ENCODE data around the gene BTAF1. TPM values are rescaled to one million over a fixed set of nuclear protein-coding genes. Genes with fewer than 3 reads are reported as not detected.

The BTAF1 gene
- total RNA-seq, 1 donor from 2014 or later: 19.9 TPM

DNA sequence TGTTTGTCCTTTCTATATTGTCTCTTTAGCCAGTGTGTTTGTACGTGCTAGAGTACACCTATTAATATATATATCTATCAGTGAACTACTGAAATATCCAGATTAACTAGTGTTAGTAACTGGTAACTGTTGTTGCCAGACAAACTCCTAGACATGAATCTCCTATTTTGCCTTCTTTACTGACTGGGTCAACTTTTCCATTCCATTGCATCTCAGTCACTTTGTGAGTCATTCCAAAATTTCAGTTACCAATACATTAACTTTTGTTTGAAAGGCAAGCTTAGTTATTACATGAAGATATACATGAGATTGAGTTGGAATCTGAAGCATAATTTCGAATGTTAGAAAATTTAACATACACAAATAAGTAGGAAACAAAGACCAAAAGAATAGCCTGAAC lies 51.4 kb downstream of the BTAF1 start:
- Histone ChIP-seq H3K27ac (no peak overlapping the region), H3K4me1 (no peaks in the 10 kb centered on the region), H3K4me3 (no peak overlapping the region), H3K27me3 (no peaks in the 10 kb centered on the region), H3K9me3 (no peaks in the 10 kb centered on the region), H3K36me3 (peaks cover 4 to 23% of the 10 kb centered on the region in 2 donors)
- TF ChIP-seq, protein P1, sequence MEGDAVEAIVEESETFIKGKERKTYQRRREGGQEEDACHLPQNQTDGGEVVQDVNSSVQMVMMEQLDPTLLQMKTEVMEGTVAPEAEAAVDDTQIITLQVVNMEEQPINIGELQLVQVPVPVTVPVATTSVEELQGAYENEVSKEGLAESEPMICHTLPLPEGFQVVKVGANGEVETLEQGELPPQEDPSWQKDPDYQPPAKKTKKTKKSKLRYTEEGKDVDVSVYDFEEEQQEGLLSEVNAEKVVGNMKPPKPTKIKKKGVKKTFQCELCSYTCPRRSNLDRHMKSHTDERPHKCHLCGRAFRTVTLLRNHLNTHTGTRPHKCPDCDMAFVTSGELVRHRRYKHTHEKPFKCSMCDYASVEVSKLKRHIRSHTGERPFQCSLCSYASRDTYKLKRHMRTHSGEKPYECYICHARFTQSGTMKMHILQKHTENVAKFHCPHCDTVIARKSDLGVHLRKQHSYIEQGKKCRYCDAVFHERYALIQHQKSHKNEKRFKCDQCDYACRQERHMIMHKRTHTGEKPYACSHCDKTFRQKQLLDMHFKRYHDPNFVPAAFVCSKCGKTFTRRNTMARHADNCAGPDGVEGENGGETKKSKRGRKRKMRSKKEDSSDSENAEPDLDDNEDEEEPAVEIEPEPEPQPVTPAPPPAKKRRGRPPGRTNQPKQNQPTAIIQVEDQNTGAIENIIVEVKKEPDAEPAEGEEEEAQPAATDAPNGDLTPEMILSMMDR (IDR thresholded peaks at IDR 0.05): no peak
- DNase-seq (ENCODE audit: low spot score in 2 of 2): no peak
- intact Hi-C loops (cut with DNase I): no loop called here

DNA sequence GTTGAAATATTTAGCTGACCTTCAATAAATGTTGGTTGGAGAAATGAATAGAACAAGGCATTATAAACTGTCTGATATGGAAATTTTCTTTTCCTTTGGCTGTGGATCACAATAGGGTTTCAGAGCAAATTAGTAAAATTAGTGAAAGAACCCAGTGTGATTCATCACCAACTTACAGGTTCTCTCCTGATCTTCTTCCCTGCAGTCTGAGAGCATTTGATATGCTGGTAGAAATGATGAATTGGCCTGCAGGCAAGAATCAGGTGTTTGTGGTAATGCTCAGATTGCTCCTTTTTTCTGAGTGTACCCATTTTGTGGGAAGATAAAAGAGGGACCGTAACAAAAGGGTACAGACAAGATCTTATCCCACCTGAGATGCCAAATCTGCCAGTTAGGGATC lies 51.9 kb downstream of the BTAF1 start:
- DNase-seq (ENCODE audit: low spot score in 2 of 2): no peak
- peaks cover 4 to 19% of the 10 kb centered on the region in 2 donors for H3K36me3 ChIP-seq
- no peaks in the 10 kb centered on the region for H3K27me3 ChIP-seq
- TF ChIP-seq, protein P1 (IDR thresholded peaks at IDR 0.05): no peak
- no peak overlapping the region for H3K4me3 ChIP-seq
- H3K27ac ChIP-seq: no peak overlapping the region
- intact Hi-C loops (cut with DNase I): no loop called here
- no peaks in the 10 kb centered on the region for H3K4me1 ChIP-seq
- no peaks in the 10 kb centered on the region for H3K9me3 ChIP-seq

DNA sequence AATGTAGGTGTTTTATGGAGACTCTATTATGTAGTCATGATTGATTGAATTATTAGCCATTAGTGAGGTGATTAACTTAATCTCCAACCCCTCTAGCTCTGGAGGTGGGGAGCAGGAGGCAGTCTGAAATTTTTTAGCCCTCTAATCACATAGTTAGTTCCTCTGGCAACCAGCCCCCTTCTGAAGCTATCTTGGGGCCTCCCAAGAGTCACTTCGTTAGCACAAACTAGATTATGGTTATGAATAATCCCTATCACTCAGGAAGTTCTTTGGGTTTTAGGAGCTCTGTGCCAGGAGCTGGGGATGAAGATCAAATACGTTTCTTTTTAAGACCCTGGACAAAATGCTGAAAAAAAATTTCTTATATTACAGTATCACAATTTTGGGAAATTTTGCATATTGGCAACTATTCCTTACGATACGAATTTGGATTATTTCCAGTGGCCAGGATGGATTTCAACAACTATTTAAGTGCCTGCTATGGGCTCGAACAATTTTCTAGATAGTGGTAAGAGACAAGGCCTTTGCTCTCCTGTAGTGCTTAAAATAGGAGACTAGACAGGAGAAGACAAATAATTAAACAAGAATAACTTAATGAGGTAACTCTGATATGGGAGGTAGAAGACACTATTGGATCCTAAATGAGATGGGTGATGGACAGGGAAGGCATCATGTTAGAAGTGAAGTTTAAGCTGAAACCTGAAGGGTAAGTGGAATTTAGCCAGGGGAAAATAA lies 52.9 kb downstream of the BTAF1 start:
- TF ChIP-seq, protein P1 (IDR thresholded peaks at IDR 0.05): no peak
- intact Hi-C loops (cut with DNase I): no loop called here

DNA sequence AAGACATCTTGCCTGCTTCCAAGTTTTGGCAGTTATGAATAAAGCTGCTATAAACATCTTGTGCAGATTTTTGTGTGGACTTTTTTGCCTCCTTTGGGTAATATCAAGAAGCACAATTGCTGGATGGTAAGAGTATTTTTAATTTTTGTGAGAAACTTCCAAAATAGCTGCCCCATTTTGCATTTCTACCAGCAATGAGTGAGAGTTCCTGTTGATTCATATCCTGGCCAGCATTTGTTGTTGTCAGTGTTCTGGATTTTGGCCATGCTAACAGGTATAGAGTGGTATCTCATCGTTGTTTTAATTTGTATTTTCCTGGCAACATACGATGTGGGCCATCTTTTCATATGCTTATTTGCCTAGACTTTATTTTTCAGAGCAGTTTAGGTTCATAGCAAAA lies 53.9 kb downstream of the BTAF1 start:
- H3K4me1 ChIP-seq: no peaks in the 10 kb centered on the region
- no peaks in the 10 kb centered on the region for H3K27me3 ChIP-seq
- no peak for DNase-seq (ENCODE audit: low spot score in 2 of 2)
- H3K27ac ChIP-seq: no peak overlapping the region
- no peaks in the 10 kb centered on the region for H3K9me3 ChIP-seq
- TF ChIP-seq, protein P1 (IDR thresholded peaks at IDR 0.05): no peak
- peaks cover 13 to 21% of the 10 kb centered on the region in 2 donors for H3K36me3 ChIP-seq
- intact Hi-C loops (cut with DNase I): no loop called here
- H3K4me3 ChIP-seq: no peak overlapping the region

More for the DNA sequence above, 52.9 kb downstream of the BTAF1 start:
- Histone ChIP-seq H3K27ac (no peak overlapping the region), H3K4me1 (no peaks in the 10 kb centered on the region), H3K4me3 (no peak overlapping the region), H3K27me3 (no peaks in the 10 kb centered on the region), H3K36me3 (peaks cover 7 to 19% of the 10 kb centered on the region in 2 donors), H3K9me3 (no peaks in the 10 kb centered on the region)
- DNase-seq (ENCODE audit: low spot score in 2 of 2): no peak

DNA sequence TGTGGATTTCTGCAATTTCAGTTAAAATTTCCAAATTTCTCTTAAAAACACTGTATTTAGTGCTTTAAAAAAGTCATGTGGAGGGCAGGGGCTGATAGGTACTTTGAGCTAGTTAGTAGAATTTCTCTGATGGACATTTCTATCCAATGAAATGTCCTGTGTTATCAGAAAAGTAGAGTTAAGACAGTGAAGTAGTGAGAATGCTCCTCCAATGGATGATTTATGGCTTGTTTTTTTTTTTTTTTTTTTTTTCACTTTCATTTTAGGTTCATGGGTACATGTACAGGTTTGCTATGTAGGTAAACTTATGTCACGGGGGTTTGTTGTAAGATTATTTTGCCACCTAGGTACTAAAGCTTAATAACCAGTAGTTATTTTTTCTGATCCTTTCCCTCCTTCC lies 55.0 kb downstream of the BTAF1 start:
- TF ChIP-seq, protein P1 (IDR thresholded peaks at IDR 0.05): no peak
- H3K27ac ChIP-seq: no peak overlapping the region
- no peaks in the 10 kb centered on the region for H3K9me3 ChIP-seq
- H3K4me1 ChIP-seq: no peaks in the 10 kb centered on the region
- DNase-seq (ENCODE audit: low spot score in 2 of 2): no peak
- H3K4me3 ChIP-seq: no peak overlapping the region
- H3K36me3 ChIP-seq: peaks cover 24 to 31% of the 10 kb centered on the region in 2 donors
- H3K27me3 ChIP-seq: no peaks in the 10 kb centered on the region
- intact Hi-C loops (cut with DNase I): no loop called here
